NCI-H2196 (cell line): ENCODE results near the gene MAGEA3.
"Not testable (repeated sequence)": the region's sequence is repeated elsewhere in the genome, so short reads cannot be mapped to it uniquely, and the experiment has no call there.

Experiments
- DNase-seq: peaks from one replicate; lab custom pipeline; 2025; ENCODE audit not compliant: unreplicated experiment; lab: John Stamatoyannopoulos, UW

Gene MAGEA3

DNA sequence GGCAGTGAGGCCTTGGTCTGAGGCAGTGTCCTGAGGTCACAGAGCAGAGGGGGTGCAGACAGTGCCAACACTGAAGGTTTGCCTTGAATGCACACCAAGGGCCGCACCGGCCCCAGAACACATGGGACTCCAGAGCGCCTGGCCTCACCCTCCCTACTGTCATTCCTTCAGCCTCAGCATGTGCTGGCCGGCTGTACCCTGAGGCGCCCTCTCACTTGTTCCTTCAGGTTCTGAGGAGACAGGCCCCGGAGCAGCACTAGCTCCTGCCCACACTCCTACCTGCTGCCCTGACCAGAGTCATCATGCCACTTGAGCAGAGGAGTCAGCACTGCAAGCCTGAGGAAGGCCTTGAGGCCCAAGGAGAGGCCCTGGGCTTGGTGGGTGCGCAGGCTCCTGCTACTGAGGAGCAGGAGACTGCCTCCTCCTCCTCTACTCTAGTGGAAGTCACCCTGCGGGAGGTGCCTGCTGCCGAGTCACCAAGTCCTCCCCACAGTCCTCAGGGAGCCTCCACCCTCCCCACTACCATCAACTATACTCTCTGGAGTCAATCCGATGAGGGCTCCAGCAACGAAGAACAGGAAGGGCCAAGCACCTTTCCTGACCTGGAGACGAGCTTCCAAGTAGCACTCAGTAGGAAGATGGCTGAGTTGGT lies 37.4 kb downstream of the MAGEA3 start:
- no peak for DNase-seq

DNA sequence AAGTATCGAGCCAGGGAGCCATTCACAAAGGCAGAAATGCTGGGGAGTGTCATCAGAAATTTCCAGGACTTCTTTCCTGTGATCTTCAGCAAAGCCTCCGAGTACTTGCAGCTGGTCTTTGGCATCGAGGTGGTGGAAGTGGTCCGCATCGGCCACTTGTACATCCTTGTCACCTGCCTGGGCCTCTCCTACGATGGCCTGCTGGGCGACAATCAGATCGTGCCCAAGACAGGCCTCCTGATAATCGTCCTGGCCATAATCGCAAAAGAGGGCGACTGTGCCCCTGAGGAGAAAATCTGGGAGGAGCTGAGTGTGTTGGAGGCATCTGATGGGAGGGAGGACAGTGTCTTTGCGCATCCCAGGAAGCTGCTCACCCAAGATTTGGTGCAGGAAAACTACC lies 37.9 kb downstream of the MAGEA3 start:
- DNase-seq: not testable (repeated sequence)

DNA sequence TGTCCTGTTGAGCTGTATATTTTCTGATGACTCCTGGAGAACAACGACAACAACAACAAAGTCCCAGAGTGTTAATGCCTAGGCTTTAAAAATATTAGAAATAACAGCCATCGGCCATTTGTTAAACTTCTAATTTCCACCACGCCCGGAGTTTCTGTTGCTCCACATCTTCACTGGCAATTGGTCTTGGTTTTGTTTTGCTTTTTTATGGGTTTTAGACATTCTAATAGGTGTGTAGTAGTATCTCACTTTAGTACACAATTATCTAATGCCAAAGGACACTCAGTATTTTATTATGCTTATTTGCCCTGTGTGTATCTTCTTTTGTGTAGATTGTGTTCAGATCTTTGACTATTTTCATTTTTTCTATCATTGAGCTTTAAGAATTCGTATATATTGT lies 40.0 kb downstream of the MAGEA3 start:
- DNase-seq: no peak
